Astrocyte (in vitro differentiated cells and primary cell): ENCODE results near the gene FAM3D.

ENCODE experiments used
- EZH2 ChIP-seq: IDR thresholded peaks from 2 replicates; pipeline ENCODE4 v1.6.1; 2012; ENCODE audit warnings: mild to moderate bottlenecking, low read length, inconsistent platforms; ENCODE audit not compliant: insufficient read depth
- TF ChIP-seq, protein P1 (sequence below): IDR thresholded peaks from 2 replicates; pipeline ENCODE4 v1.5.1; 2011; ENCODE audit warnings: low read depth, mild to moderate bottlenecking, inconsistent platforms, low read length, moderate library complexity; ENCODE audit not compliant: insufficient read depth

DNA sequence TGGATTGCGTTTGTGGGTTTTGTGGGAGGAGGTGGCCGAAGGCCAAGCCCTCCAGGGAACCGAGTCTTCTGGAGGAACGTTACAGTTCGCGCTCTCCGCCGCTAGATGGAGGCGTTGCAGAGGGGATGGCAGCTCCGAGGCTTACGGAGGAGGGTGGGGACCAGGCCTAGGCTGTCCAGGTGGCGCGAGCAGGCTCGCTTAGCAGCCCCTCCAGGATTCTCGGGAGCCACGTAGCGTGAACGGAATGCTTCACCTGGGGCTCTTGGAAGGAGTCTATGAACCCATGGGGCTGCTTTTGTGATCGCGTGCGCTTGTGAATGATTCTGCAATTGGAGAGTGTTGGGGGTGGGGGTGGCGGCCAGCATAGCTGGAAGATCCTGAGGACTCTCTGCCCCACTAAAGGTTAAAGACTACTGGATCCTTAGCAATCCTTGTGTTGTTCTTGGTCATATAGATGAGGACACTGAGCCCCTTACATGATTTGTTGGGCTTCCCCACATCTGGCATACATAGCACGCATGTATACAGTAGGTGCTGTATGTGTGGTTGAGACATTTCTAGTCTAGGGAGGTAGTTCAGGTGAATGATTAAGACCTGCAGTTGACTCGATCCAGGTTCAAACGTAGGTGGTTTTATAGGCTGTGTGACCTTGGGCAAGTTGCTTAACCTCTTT lies 25.7 kb downstream of the FAM3D start:
- TF ChIP-seq, protein P1, sequence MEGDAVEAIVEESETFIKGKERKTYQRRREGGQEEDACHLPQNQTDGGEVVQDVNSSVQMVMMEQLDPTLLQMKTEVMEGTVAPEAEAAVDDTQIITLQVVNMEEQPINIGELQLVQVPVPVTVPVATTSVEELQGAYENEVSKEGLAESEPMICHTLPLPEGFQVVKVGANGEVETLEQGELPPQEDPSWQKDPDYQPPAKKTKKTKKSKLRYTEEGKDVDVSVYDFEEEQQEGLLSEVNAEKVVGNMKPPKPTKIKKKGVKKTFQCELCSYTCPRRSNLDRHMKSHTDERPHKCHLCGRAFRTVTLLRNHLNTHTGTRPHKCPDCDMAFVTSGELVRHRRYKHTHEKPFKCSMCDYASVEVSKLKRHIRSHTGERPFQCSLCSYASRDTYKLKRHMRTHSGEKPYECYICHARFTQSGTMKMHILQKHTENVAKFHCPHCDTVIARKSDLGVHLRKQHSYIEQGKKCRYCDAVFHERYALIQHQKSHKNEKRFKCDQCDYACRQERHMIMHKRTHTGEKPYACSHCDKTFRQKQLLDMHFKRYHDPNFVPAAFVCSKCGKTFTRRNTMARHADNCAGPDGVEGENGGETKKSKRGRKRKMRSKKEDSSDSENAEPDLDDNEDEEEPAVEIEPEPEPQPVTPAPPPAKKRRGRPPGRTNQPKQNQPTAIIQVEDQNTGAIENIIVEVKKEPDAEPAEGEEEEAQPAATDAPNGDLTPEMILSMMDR, result peak; percentile 90
- TF ChIP-seq EZH2, result no peak
